Gastroesophageal sphincter (tissue), 4 donors: ENCODE measurements around the gene STXBP4. TPM values are rescaled to one million over a fixed set of nuclear protein-coding genes. Genes with fewer than 3 reads are reported as not detected.

Experiments used
- ATAC-seq: fragments of 150-250 bp; one replicate; pipeline ENCODE4 v1.9.1; 2016; ENCODE audit warnings: mild to moderate bottlenecking, moderate library complexity
- H3K27ac ChIP-seq, 4 donors: fragments of 200-600 bp; sonication (generic) in 3 of 4; 1 replicate in 3 of 4; 2 replicates in 1 of 4; pipeline ENCODE4 v1.5.1; 2016 to 2019
- H3K27me3 ChIP-seq: fragments of 200-600 bp; sonication (generic); one replicate; pipeline ENCODE4 v1.5.1; 2019
- H3K36me3 ChIP-seq, 2 donors: fragments of 200-600 bp; sonication (generic); one replicate each; pipeline ENCODE4 v1.5.1; 2019; ENCODE audit warnings: control low read depth in 1 of 2
- H3K4me1 ChIP-seq, 3 donors: fragments of 200-600 bp; sonication (generic); 1 replicate in 2 of 3; 2 replicates in 1 of 3; pipeline ENCODE4 v1.5.1; 2016 to 2019; ENCODE audit warnings: control low read depth in 2 of 3
- H3K4me3 ChIP-seq, 2 donors: fragments of 200-600 bp; sonication (generic); one replicate each; pipeline ENCODE4 v1.5.1; 2019; ENCODE audit warnings: mild to moderate bottlenecking in 1 of 2, moderate library complexity in 1 of 2
- H3K9me3 ChIP-seq, 3 donors: fragments of 200-600 bp; sonication (generic); one replicate each; pipeline ENCODE4 v1.5.1; 2017 to 2019; ENCODE audit warnings: control low read depth in 2 of 3
- CTCF ChIP-seq, 4 experiments: fragments of 200-600 bp in 2 of 4; fragments of 450-650 bp in 2 of 4; sonication (generic) in 1 of 4; IDR thresholded peaks; one replicate each; pipeline ENCODE4 v1.5.1; 2017 to 2019; ENCODE audit warnings: antibody characterized with exemption in 4 of 4, mild to moderate bottlenecking in 2 of 4, moderate library complexity in 2 of 4
- EP300 ChIP-seq: sonication (generic); formaldehyde crosslinking; IDR thresholded peaks from one replicate; pipeline ENCODE4 v1.6.1; 2017; ENCODE audit warnings: antibody characterized with exemption, mild to moderate bottlenecking
- POLR2A ChIP-seq, 2 donors: fragments of 450-650 bp; IDR thresholded peaks; one replicate each; pipeline ENCODE4 v1.6.1; 2017; ENCODE audit warnings: antibody characterized with exemption in 2 of 2, mild to moderate bottlenecking in 2 of 2, moderate library complexity in 1 of 2
- POLR2AphosphoS5 ChIP-seq: sonication (generic); formaldehyde crosslinking; IDR thresholded peaks from one replicate; pipeline ENCODE4 v1.6.1; 2017; ENCODE audit warnings: antibody characterized with exemption
- WGBS, 2 donors: methylation state at CpG; one replicate each; pipeline ENCODE4 v1.1.5; 2018; ENCODE audit warnings: low coverage in 1 of 2; 5-methylcytosine and 5-hydroxymethylcytosine counted together
- total RNA-seq, 4 donors: library from RNA; depleted of rRNA; stranded (reverse); fragments of >200 nt; gene quantifications; one replicate each; pipeline ENCODE4 v1.1.0, GENCODE V29; 2016

The STXBP4 gene
- total RNA-seq, 4 donors from 2014 or later = 12.2 to 29.7 (median 16.2) TPM

- H3K4me1 ChIP-seq = no peaks in the 10 kb centered on the region
- WGBS, 2 donors = 73 to 79% methylated on average over 3 of the region's 3 CpGs
- no peaks in the 10 kb centered on the region for H3K27me3 ChIP-seq
- no peak overlapping the region for H3K27ac ChIP-seq
- TF ChIP-seq POLR2AphosphoS5 = no peak
- no peak overlapping the region for H3K4me3 ChIP-seq
- peaks cover 0 to 56% of the 10 kb centered on the region in 2 donors for H3K36me3 ChIP-seq
- H3K9me3 ChIP-seq = no peaks in the 10 kb centered on the region
- no peak for ATAC-seq
Measured at GRCh38 chr17:54927525-54927924, 41.0 kb upstream of the STXBP4 start.

GRCh38 chr17:54932711-54933110 lies 35.9 kb upstream of the STXBP4 start:
- H3K36me3 ChIP-seq = peaks cover 0 to 85% of the 10 kb centered on the region in 2 donors
- no peak overlapping the region for H3K27ac ChIP-seq
- TF ChIP-seq EP300 (no peak), CTCF (IDR thresholded peaks at IDR 0.05) (no peak), POLR2A (IDR thresholded peaks at IDR 0.05) (no peak), POLR2AphosphoS5 (no peak)
- H3K4me3 ChIP-seq = no peak overlapping the region
- 100% methylated on average over 1 of the region's 1 CpG; no CpG with 5 or more reads in 1 of the 2 donors for WGBS, 2 donors
- H3K4me1 ChIP-seq = no peaks in the 10 kb centered on the region
- H3K9me3 ChIP-seq = no peaks in the 10 kb centered on the region
- no peak for ATAC-seq
- no peaks in the 10 kb centered on the region for H3K27me3 ChIP-seq

GRCh38 chr17:54933921-54934320 lies 34.6 kb upstream of the STXBP4 start:
- WGBS, 2 donors = 66 to 89% methylated on average over 3 of the region's 3 CpGs
- H3K36me3 ChIP-seq = peaks cover 0 to 85% of the 10 kb centered on the region in 2 donors
- no peaks in the 10 kb centered on the region for H3K27me3 ChIP-seq
- TF ChIP-seq EP300 (no peak), POLR2AphosphoS5 (no peak), POLR2A (IDR thresholded peaks at IDR 0.05) (no peak), CTCF (IDR thresholded peaks at IDR 0.05) (no peak)
- H3K4me1 ChIP-seq = no peaks in the 10 kb centered on the region
- H3K9me3 ChIP-seq = no peaks in the 10 kb centered on the region
- no peak for ATAC-seq
- H3K27ac ChIP-seq = no peak overlapping the region
- H3K4me3 ChIP-seq = no peak overlapping the region

GRCh38 chr17:54935471-54935870 lies 33.1 kb upstream of the STXBP4 start:
- TF ChIP-seq EP300 = no peak
- TF ChIP-seq POLR2A (IDR thresholded peaks at IDR 0.05) = no peak
- no peak for TF ChIP-seq POLR2AphosphoS5
- TF ChIP-seq CTCF (IDR thresholded peaks at IDR 0.05) = no peak
- Histone ChIP-seq H3K36me3 (peaks cover 0 to 88% of the 10 kb centered on the region in 2 donors), H3K9me3 (no peaks in the 10 kb centered on the region), H3K4me1 (no peaks in the 10 kb centered on the region), H3K27ac (no peak overlapping the region), H3K4me3 (no peak overlapping the region), H3K27me3 (no peaks in the 10 kb centered on the region)
- WGBS, 2 donors = 87 to 94% methylated on average over 5 of the region's 5 CpGs
- no peak for ATAC-seq

GRCh38 chr17:54937018-54937417 lies 31.5 kb upstream of the STXBP4 start:
- H3K36me3 ChIP-seq = peaks cover 0 to 72% of the 10 kb centered on the region in 2 donors
- 51 to 56% methylated on average over 4 of the region's 5 CpGs for WGBS, 2 donors
- no peaks in the 10 kb centered on the region for H3K9me3 ChIP-seq
- no peaks in the 10 kb centered on the region for H3K27me3 ChIP-seq
- TF ChIP-seq CTCF (IDR thresholded peaks at IDR 0.05) (no peak), EP300 (no peak), POLR2AphosphoS5 (no peak), POLR2A (IDR thresholded peaks at IDR 0.05) (no peak)
- no peak overlapping the region for H3K27ac ChIP-seq
- ATAC-seq = no peak
- H3K4me3 ChIP-seq = no peak overlapping the region
- no peaks in the 10 kb centered on the region for H3K4me1 ChIP-seq
